ENCODE measurements around the gene COL4A2. TPM values are rescaled to one million over a fixed set of nuclear protein-coding genes. Genes with fewer than 3 reads are reported as not detected.

Gene COL4A2
- total RNA-seq, 3 donors from 2014 or later (not counting 1 experiment from before 2014, with no cell fraction given), result not detected

- Histone ChIP-seq H3K36me3 (ENCODE audit: control insufficient read depth, insufficient read depth, low read length) (no peaks in the 10 kb centered on the region), H3K4me3 (ENCODE audit: low read length) (no peak overlapping the region), H3K27me3 (ENCODE audit: control insufficient read depth, insufficient read depth, low read length) (peaks cover 3% of the 10 kb centered on the region), H3K9me3 (ENCODE audit: control insufficient read depth, insufficient read depth, low read length) (no peaks in the 10 kb centered on the region), H3K4me1 (ENCODE audit: control insufficient read depth, insufficient read depth, low read length) (no peaks in the 10 kb centered on the region), H3K27ac (ENCODE audit: low read length) (no peak overlapping the region)
- Mint-ChIP-seq H3K4me3 (no peak overlapping the region), H3K4me1 (no peaks in the 10 kb centered on the region), H3K27me3 (ENCODE audit: low read depth in 2 of 2) (peaks cover 16 to 32% of the 10 kb centered on the region in 2 donors), H3K9me3 (no peaks in the 10 kb centered on the region), H3K27ac (no peak overlapping the region), H3K36me3 (no peaks in the 10 kb centered on the region)
- 87% methylated on average over 15 of the region's 16 CpGs for WGBS (ENCODE audit: insufficient coverage)
- DNase-seq, result no peak
- ATAC-seq, result no peak
- intact Hi-C loops (cut with micrococcal nuclease), result no loop called here
- TF ChIP-seq CTCF (IDR thresholded peaks at IDR 0.05), result no peak
These were observed 15.2 kb downstream of the COL4A2 start for GRCh38 chr13:110322126-110322827.

- Histone ChIP-seq H3K27me3 (ENCODE audit: control insufficient read depth, insufficient read depth, low read length) (peaks cover 3% of the 10 kb centered on the region), H3K4me3 (ENCODE audit: low read length) (no peak overlapping the region), H3K9me3 (ENCODE audit: control insufficient read depth, insufficient read depth, low read length) (no peaks in the 10 kb centered on the region), H3K4me1 (ENCODE audit: control insufficient read depth, insufficient read depth, low read length) (no peaks in the 10 kb centered on the region), H3K27ac (ENCODE audit: low read length) (no peak overlapping the region), H3K36me3 (ENCODE audit: control insufficient read depth, insufficient read depth, low read length) (no peaks in the 10 kb centered on the region)
- H3K4me1 Mint-ChIP-seq, result no peaks in the 10 kb centered on the region
- ATAC-seq (no peak), DNase-seq (no peak)
- H3K4me3 Mint-ChIP-seq, result no peak overlapping the region
- no peak for TF ChIP-seq CTCF (IDR thresholded peaks at IDR 0.05)
- no peak overlapping the region for H3K27ac Mint-ChIP-seq
- 86% methylated on average over 7 of the region's 7 CpGs for WGBS (ENCODE audit: insufficient coverage)
- peaks cover 17 to 35% of the 10 kb centered on the region in 2 donors for H3K27me3 Mint-ChIP-seq (ENCODE audit: low read depth in 2 of 2)
- intact Hi-C loops (cut with micrococcal nuclease), result no loop called here
- no peaks in the 10 kb centered on the region for H3K36me3 Mint-ChIP-seq
- H3K9me3 Mint-ChIP-seq, result no peaks in the 10 kb centered on the region
These were observed 15.7 kb downstream of the COL4A2 start for GRCh38 chr13:110322828-110323171.

GRCh38 chr13:110323172-110323891 lies 16.2 kb downstream of the COL4A2 start:
- no peak overlapping the region for H3K4me3 ChIP-seq (ENCODE audit: low read length)
- intact Hi-C loops (cut with micrococcal nuclease), result no loop called here
- 83% methylated on average over 8 of the region's 8 CpGs for WGBS (ENCODE audit: insufficient coverage)

More at GRCh38 chr13:110323172-110323891, 16.2 kb downstream of the COL4A2 start:
- H3K4me3 Mint-ChIP-seq, result no peak overlapping the region
- Histone ChIP-seq H3K9me3 (ENCODE audit: control insufficient read depth, insufficient read depth, low read length) (no peaks in the 10 kb centered on the region), H3K36me3 (ENCODE audit: control insufficient read depth, insufficient read depth, low read length) (no peaks in the 10 kb centered on the region), H3K27ac (ENCODE audit: low read length) (no peak overlapping the region), H3K4me1 (ENCODE audit: control insufficient read depth, insufficient read depth, low read length) (no peaks in the 10 kb centered on the region), H3K27me3 (ENCODE audit: control insufficient read depth, insufficient read depth, low read length) (peaks cover 3% of the 10 kb centered on the region)
- no peaks in the 10 kb centered on the region for H3K4me1 Mint-ChIP-seq
- H3K27me3 Mint-ChIP-seq (ENCODE audit: low read depth in 2 of 2), result peaks cover 17 to 39% of the 10 kb centered on the region in 2 donors
- no peak for DNase-seq
- no peaks in the 10 kb centered on the region for H3K9me3 Mint-ChIP-seq
- no peaks in the 10 kb centered on the region for H3K36me3 Mint-ChIP-seq
- no peak for TF ChIP-seq CTCF (IDR thresholded peaks at IDR 0.05)
- H3K27ac Mint-ChIP-seq, result no peak overlapping the region
- no peak for ATAC-seq

Data from natural killer cell (primary cell).